ENCODE data around the gene PHF21A.
"Not testable (repeated sequence)": the region's sequence is repeated elsewhere in the genome, so short reads cannot be mapped to it uniquely, and the experiment has no call there.

The PHF21A gene

DNA sequence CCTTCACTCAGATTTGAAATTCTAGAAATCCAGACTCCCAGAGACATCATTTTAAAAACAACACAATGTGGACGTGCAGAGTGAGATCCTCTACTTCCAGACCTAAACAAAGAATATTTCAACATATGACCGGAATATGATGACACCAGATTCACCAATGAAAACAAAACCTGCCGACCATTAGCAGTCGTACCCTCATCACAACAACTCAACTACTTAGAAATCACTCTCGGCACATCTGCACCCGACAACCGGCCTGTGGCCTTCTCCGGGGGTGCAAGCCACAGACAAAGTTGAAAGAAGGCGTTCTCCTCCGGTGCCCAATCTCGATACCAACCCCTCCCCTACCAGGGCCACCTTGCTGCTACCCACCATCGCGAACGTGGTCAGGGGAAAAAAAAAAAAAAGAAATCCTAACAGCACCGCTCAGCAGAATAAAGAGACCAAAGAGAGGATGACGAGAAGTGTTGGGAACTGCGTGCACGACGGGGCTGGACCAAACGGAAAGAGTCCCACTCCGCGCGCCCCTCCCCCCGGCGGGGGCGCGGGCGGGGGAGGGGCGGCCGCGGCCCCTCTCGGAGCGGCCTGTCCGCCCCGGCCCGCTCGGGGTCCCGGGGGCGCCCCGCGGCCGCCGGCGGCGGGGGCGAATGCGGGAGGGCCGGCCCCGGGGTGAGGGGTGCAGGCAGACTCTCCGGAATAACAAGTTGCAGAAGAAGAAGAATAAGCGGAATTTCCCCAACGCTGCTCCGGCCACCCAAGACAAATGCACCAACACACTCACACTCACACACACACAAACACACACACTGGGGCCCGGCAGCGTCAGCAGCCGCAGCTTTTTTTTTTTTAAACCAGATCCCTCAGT is 1.7 kb downstream of the PHF21A start:
- no peak for DNase-seq

DNA sequence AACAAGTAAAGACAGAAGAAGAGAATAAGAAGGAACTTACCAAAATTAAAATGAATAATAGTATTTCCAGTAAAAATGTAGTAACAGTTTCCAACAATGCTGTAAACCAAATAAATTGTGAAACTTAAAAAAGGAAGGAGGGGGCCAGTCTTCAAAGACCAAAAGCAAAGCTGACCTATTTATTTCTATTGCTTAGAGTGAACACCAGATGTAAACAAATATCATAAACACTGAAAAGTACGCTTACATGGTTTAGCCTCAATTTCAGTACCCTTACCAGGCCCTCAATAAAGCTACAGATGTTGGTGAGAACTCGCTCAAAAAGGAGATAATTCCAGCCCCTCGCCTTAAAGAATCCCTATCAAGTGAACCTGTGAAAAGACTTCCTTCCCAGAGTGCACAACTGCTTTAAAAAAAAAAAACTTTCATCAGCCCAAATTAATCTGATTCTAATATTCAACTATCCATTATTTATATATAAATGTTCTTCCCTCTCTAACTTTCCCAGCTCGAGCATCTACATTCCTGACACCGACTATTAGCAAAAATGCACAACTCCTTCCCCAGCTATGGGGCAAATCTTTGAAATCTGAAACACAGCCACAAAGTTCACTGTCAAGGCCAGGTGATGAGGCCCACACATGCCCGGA is 2.4 kb downstream of the PHF21A start:
- no peak for DNase-seq

- no peak for DNase-seq
These were observed 3.4 kb downstream of the PHF21A start for GRCh38 chr11:46117842-46118241.

DNA sequence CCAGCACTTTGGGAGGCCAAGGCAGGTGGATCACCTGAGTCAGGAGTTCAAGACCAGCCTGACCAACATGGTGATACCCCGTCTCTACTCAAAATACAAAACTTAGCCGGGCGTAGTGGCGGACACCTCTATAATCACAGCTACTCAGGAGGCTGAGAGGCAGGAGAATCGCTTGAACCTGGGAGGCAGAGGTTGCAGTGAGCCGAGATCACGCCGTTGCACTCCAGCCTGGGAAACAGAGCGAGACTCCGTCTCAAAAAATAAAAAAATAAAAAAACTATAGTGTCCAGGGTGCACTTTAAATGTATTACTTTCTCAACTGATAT is 4.6 kb downstream of the PHF21A start:
- not testable (repeated sequence) for DNase-seq

GRCh38 chr11:46116007-46116711 is 5.1 kb downstream of the PHF21A start:
- no peak for DNase-seq

DNA sequence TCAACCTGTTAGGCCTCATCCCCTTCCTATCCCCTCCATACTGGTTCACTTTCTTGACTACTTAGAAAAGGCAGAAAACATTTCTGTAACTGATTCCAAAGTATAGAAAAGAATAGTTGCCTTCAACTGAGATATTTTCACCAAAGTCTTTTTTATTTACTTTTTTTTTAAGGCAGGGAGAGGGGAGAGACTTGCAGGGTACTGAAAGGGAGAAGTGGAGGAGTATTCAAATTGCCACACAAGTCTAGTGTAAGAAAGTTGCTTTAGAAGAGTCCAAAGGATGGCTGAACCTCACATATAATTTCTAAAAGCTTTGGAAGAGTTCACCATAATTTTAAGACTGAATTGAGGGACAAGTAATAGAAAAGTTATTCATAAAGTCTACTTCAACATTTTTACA is 6.3 kb downstream of the PHF21A start:
- DNase-seq = no peak

GRCh38 chr11:46114378-46114777 is 6.9 kb downstream of the PHF21A start:
- no peak for DNase-seq

DNA sequence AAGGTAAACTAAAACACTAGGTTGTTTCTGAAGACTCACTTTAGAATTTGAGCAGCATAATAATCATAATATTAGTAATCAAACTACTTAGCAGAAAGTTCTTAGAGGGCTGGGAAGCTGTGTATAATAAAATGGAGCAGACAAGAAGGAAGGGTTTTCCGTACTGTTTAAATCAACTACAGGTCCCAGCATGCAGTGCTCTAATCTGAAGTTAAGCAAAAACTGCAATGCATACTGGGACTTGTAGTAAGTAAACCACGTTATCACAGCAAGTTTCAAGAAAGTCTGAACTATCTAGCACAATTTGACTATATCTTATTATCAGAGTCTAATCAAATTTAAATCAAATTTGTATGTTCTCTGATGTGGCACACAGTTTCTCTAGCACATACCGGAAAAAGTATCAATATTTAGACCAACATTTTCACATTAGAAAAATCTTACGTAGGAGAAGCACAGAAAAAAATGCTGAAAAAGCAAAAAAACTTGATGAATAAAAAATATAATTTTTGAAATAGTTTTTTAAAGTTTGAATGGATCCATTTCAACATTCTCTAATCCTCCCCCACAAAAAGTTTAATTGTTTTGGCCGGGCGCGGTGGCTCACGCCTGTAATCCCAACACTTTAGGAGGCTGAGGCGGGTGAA is 8.2 kb downstream of the PHF21A start:
- DNase-seq = no peak

- no peak for DNase-seq
These were observed 12.5 kb downstream of the PHF21A start for GRCh38 chr11:46108751-46109150.

DNA sequence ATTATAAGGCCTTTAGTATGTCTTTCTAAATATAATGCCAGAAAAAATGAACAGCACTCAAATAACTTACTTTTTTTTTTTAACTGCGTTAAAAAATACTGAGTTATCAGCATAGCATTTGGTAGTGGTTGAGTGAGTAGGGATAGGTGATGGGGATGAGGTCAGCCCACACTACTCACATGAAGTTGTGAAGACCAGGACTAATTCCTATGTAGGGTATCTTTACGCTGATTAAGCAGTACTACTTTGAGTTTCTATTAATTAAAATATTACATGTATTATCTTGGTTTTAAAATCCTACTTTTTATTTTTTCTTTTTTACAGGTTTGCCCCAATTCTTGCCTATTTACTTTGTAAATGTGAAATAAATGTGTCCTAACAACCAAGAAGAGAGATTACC is 13.5 kb downstream of the PHF21A start:
- no peak for DNase-seq

DNA sequence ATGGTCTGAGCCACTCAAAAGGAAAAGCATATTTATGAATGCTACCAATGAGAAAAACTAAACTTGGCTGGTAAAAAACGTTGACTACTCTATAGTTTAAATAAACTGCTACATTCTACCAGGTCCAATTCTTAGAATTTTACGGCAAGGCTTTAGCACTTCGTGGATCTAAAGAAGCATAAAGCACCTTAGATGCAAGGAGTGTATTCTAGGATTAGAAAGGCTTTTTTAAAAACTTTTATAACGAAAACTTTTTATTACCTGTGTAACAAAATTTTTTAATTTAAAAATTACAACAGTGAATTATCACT is 13.9 kb downstream of the PHF21A start:
- no peak for DNase-seq

GRCh38 chr11:46106530-46107407 is 14.5 kb downstream of the PHF21A start:
- no peak for DNase-seq

DNA sequence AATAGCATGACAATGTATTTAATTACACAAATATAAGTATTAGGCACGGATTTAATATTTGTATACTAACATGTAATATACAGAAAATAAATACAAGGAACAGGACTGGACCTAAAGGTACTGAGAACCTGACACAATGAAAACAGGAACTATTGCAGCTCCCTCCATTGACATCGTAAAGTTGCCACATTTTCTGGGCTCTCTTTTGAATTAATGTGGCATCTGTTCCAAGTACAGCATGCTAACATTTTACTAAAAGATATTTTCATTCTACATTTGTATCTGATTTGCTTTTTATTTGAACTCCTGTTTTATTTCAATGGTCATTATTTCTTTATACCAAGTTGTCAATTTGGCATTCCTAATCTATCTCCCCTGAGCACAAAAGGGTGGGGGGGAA is 15.3 kb downstream of the PHF21A start:
- no peak for DNase-seq

DNA sequence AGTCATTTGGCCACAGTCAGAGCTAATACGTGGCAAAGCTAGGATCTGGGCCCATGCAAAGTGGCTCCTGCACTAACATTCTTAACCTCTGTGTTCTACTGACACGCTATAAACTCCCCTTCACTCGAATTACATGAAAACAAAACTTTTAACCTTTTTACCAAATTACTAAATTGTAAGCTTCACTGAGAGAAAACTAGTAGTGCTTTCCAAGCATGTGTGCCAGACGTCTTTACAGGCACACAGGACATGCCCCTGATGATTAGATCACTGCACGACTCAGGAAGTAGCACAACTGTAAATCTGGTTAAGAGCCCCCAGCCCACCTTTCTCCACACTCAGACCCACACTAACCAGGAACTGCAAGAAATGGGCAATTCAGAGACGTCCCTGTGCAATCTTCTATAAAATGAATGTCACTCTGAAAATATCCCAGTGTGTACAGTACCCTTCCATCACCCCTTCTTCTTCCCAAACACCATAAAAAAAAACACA is 16.1 kb downstream of the PHF21A start:
- no peak for DNase-seq

DNA sequence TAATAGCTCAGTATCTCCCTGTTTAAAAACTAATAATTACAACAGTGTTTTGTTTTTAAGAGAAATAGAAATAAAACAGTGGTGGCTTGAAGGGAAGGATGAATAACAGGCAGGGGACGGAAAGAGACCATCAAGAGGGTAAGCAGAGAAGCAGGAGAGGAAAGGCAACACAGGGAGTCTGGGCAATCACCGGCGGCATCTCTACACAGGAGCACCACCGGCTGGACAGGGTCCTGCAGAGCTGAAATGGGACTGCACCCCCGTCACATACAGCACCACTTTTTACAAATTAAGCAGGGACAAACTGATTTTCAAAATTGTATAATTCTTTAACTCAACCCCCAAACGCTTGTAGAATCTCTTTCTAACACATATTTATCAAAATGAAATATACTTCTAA is 18.4 kb downstream of the PHF21A start:
- DNase-seq = no peak

DNA sequence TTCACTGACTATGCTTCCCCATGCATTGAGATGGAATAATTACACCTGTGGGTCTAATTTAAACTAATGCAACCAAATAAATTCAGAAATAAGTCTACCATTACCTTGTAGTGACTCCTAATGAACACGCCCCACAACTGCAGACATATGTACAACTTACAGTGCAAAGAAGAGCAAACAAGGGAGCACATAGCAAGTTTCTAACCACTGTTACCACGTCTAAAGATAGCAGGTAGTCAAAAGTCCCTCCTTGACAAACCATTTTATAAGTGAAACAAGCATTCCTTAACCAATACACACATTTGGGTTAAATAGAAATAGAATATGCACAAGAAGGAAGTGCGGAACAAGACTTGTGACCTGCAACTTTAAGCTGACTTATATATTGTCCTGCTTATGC is 20.6 kb downstream of the PHF21A start:
- DNase-seq = no peak

- DNase-seq = no peak
These were observed 21.3 kb downstream of the PHF21A start for GRCh38 chr11:46099963-46100316.

DNA sequence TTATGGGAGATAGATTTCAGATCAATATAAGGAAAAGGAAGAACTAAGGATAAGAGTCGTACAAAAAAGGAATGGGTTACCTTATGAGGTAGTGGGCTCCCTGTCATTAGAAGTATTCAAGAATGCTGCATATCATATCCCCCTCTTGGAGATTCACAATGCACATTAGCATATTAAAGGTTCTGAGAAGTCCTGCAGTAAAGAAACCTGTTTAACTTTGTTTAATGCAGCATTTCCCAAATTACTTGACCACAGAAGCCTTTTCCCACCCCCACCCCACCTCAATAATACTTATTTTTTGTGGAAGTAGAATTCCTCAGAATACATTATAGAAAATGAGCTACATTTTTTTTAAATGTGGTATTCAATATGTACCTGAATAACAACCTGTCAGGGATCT is 30.9 kb downstream of the PHF21A start:
- no peak for DNase-seq

DNA sequence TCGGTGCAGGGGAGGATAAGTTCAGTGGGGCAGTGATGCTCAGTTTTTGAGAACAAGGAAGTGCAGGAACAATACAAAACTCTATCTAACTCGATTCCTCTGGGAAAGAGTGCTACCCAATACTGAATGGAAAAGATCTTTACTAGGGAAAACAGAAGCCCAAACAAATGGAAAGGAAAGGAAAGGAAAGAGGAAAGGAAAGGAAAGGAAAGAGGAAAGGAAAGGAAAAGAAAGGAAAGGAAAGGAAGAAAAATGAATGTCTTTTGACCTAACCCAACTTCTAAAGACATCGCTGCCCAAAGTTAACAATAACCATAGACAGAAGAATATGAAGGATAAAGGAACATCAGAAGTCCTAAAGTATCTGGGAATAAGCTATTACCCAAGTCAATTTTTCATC is 41.6 kb downstream of the PHF21A start:
- no peak for DNase-seq

DNA sequence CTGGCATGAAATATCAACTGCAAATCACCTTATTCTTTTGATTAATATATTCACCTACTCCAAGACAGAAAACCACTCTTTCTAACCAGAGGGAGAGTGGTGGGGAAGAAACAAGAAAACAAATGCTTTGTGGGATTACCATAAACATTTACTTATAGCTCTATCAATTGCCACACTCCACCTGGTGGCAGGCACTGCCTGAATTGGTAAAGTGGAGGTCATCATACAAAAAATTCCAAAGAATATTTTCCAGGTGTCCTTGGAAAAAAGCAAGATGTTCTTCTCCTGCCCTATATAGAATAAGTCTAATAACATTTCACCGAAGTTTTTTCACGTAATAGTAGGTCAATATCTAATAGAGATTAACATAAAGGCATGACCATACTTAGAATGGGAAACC is 45.3 kb downstream of the PHF21A start:
- no peak for DNase-seq

DNA sequence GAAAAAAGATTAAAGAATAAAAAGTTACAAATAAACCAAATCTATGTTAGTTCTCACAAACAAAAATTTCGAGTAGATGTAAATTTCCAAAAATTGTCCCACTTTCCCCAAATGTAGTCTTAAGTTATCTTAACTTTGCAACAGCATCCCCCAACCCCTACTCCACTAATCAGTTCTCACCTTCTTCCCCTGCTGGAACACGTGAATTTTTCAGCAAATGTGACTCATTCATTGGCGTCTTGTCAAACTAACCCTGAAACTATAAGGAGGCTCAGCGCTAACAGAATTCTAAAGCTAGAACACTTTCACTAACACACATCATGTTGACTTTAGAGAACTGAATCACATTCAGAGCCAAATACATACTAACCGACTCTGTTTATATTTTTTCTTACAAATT is 46.1 kb downstream of the PHF21A start:
- no peak for DNase-seq

DNA sequence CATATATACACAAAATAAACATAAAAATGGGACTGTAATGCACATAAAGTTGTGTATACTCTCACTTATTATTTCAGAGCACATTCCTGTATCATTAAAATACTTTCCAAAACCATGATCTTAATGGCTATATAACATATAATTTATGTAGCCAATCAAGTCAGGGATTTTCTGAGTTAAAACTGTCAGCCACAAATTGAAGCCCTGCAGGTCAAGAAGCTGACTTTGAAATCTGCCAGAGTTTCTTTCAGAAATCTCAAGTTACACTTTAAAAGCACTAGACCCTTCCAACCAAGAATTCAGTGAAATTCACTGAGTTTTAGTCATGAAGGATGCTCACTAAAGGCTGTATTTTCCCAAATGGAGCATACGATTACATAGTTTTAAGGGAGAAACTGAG is 47.6 kb downstream of the PHF21A start:
- DNase-seq = no peak
